Nephron progenitor cell (in vitro differentiated cells): ENCODE results near the gene COL5A1.

Source experiments
- DNase-seq: peaks from one replicate; pipeline ENCODE4 v3.0.0; 2021
- H3K27ac Mint-ChIP-seq: 2 replicates; pipeline ENCODE4 v1.8.0; 2021; ENCODE audit warnings: mild to moderate bottlenecking, moderate library complexity, mixed read lengths
- H3K27me3 Mint-ChIP-seq: 2 replicates; pipeline ENCODE4 v1.8.0; 2021; ENCODE audit warnings: mild to moderate bottlenecking, low read depth, mixed read lengths; ENCODE audit not compliant: poor library complexity
- H3K36me3 Mint-ChIP-seq: 2 replicates; pipeline ENCODE4 v1.8.0; 2021; ENCODE audit warnings: low read depth, mixed read lengths
- H3K4me1 Mint-ChIP-seq: 2 replicates; pipeline ENCODE4 v1.8.0; 2021; ENCODE audit warnings: mixed read lengths
- H3K4me3 Mint-ChIP-seq: 2 replicates; pipeline ENCODE4 v1.8.0; 2021; ENCODE audit warnings: mild to moderate bottlenecking, moderate library complexity, mixed read lengths
- H3K9me3 Mint-ChIP-seq: 2 replicates; pipeline ENCODE4 v1.8.0; 2021; ENCODE audit warnings: mild to moderate bottlenecking, moderate library complexity, mixed read lengths
- TF ChIP-seq, protein P1 (sequence below): fragments of 200-600 bp; sonication (generic); IDR thresholded peaks from 2 replicates; pipeline ENCODE4 v1.5.0; 2021; ENCODE audit warnings: antibody characterized with exemption

COL5A1 gene

DNA sequence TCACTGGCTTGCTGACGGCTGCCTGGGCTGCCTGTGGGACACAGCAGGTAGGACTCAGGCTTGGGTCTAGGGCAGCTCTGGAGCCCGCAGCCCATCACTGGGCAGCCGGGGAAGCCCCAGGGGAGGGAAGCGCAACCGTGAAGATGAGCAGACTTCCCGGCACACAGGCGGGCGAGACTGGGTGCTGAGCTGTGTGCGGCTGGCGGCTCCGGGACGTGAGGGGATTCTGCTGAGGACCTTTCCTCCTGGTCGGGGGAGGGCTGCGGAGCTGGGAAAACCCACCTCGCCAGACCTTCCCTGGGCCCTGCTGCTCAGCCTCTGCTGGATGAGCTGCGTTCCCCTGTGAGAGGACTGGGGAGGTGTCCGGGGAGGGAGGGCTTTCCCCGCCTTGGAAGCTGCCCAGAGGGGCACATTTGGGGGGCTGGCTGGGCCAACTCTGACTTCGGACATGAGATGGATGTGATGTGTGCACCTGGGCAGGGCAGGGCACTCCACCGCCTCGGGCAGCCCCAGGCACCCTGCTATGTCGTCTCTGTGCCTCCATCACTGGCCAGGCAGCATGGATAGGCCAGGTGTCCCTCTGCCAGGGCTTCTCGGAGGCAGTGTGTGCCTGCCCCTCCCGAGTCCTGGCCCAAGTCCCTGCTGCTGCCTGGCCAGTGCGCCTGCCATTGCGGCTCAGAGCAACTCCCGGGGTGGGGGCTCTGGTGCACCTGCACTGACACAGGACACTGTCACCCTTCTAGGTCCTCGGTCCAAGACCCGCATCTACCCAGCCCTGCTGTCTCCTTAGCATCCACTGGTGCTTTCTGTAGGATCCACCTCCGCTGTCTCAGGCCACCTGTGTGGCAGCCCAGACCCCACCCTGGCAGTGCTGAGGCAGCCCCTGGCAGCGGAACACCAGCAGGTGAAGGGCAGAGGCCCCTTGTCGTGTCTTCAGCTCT lies 66.4 kb downstream of the COL5A1 start:
- H3K4me1 Mint-ChIP-seq = peaks cover 35% of the 10 kb centered on the region
- peaks cover 7% of the 10 kb centered on the region for H3K36me3 Mint-ChIP-seq

DNA sequence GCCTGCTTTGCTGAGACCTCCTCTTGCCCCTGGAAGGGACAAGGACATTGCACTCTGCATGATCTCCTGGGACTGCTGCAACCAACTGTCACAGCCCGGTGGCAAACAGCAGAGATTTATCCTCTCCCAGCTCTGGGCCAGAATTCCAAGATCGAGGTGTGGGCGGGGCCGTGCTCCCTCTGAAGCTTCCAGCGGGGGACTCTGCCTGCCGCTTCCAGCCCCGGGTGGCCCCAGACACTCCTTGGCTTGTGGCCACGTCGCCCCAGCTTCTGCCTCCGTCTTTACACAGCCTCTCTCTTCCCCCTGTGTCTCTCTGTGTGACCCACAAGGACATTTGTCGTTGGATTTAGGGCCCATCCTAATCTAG lies 67.1 kb downstream of the COL5A1 start:
- no peak overlapping the region for H3K27ac Mint-ChIP-seq
- no peak overlapping the region for H3K4me3 Mint-ChIP-seq
- H3K4me1 Mint-ChIP-seq = peaks cover 32% of the 10 kb centered on the region
- peaks cover 13% of the 10 kb centered on the region for H3K36me3 Mint-ChIP-seq
- no peak for DNase-seq
- peaks cover 6% of the 10 kb centered on the region for H3K27me3 Mint-ChIP-seq
- peaks cover 6% of the 10 kb centered on the region for H3K9me3 Mint-ChIP-seq
- TF ChIP-seq, protein P1, sequence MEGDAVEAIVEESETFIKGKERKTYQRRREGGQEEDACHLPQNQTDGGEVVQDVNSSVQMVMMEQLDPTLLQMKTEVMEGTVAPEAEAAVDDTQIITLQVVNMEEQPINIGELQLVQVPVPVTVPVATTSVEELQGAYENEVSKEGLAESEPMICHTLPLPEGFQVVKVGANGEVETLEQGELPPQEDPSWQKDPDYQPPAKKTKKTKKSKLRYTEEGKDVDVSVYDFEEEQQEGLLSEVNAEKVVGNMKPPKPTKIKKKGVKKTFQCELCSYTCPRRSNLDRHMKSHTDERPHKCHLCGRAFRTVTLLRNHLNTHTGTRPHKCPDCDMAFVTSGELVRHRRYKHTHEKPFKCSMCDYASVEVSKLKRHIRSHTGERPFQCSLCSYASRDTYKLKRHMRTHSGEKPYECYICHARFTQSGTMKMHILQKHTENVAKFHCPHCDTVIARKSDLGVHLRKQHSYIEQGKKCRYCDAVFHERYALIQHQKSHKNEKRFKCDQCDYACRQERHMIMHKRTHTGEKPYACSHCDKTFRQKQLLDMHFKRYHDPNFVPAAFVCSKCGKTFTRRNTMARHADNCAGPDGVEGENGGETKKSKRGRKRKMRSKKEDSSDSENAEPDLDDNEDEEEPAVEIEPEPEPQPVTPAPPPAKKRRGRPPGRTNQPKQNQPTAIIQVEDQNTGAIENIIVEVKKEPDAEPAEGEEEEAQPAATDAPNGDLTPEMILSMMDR = no peak

More for the DNA sequence above, 66.4 kb downstream of the COL5A1 start:
- H3K27ac Mint-ChIP-seq = no peak overlapping the region
- no peak overlapping the region for H3K4me3 Mint-ChIP-seq
- DNase-seq = no peak
- TF ChIP-seq, protein P1 = no peak
- H3K9me3 Mint-ChIP-seq = no peaks in the 10 kb centered on the region
- peaks cover 6% of the 10 kb centered on the region for H3K27me3 Mint-ChIP-seq

DNA sequence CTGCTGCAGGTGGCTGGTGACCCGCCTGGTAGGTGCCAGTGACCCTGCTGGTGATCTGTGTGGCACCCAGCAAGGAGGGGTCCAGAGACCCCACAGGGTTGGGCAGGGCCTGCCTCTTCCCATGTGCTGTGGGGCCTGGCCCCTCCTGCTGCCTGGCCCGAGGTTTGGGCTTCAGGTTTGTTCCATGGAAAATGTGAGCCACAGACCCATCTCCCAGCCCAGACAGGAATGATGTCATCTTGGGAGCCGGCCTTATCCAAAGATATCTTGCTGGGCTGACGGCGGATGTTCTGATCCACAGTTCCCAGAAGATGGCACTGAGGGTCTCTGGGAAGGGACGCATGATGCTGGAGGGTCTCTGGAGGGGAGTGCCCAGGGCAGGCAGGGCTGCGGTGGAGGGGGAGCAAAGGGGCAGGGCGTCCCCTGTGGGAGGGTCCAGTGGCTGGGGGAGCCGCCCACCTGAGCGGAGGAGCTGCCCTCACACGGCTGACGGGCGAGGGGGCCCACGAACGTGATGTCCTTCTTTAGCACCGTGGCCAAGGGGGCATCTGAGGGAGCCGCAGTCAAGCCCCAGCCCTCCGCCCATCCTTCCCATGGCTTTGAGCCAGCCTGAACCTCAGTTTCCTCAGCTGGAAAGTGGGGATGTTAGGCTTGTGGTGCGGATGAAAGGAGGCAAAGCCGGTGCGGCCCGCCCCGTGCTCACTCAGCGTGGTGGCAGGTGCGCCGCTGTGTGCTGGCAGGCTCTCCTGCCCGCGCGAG lies 68.1 kb downstream of the COL5A1 start:
- DNase-seq = no peak
- Mint-ChIP-seq H3K36me3 (peaks cover 24% of the 10 kb centered on the region), H3K4me1 (peaks cover 28% of the 10 kb centered on the region), H3K27ac (no peak overlapping the region), H3K27me3 (peaks cover 6% of the 10 kb centered on the region), H3K9me3 (peaks cover 13% of the 10 kb centered on the region), H3K4me3 (no peak overlapping the region)
- TF ChIP-seq, protein P1 = no peak

DNA sequence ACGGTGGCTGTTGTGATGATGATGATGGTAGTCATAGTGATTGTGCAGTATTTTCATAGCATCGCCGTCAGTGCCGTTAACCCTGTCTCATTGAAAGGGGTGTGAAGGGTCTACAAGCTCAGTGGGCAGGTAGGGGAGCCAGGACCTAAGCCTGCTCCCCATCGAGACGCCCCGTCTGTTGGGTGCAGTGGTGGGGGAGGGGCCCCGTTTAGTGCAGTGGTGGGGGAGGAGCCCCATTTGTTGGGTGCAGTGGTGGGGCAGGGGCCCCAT lies 68.6 kb downstream of the COL5A1 start:
- DNase-seq = no peak
- Mint-ChIP-seq H3K4me1 (peaks cover 23% of the 10 kb centered on the region), H3K27ac (no peak overlapping the region), H3K27me3 (peaks cover 6% of the 10 kb centered on the region), H3K36me3 (peaks cover 29% of the 10 kb centered on the region), H3K9me3 (peaks cover 18% of the 10 kb centered on the region), H3K4me3 (no peak overlapping the region)
- TF ChIP-seq, protein P1 = no peak

DNA sequence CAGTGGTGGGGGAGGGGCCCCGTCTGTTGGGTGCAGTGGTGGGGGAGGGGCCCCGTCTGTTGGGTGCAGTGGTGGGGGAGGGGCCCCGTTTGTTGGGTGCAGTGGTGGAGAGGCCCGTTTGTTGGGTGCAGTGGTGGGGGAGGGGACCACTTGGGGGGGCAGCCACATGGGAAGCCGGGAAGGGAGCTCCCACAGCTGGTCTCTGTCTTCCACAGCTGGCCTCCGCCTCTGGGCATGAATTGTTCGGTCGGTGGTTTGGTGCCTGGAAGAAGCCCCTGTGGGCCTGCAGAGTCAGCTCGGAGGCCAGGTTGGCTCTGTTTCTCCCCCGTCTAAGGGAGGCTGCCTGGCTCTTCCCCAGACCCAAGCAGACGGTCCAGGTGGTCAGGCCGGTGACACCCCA lies 69.3 kb downstream of the COL5A1 start:
- TF ChIP-seq, protein P1 = no peak
- no peak for DNase-seq
- no peak overlapping the region for H3K27ac Mint-ChIP-seq
- H3K4me3 Mint-ChIP-seq = no peak overlapping the region
- peaks cover 20% of the 10 kb centered on the region for H3K9me3 Mint-ChIP-seq
- peaks cover 19% of the 10 kb centered on the region for H3K4me1 Mint-ChIP-seq
- H3K27me3 Mint-ChIP-seq = peaks cover 6% of the 10 kb centered on the region
- peaks cover 36% of the 10 kb centered on the region for H3K36me3 Mint-ChIP-seq
